Astrocyte of the spinal cord (primary cell): ENCODE results near the gene SERINC5.

ENCODE experiments used
- DNase-seq: peaks from one replicate; pipeline ENCODE4 v3.0.0; 2011; ENCODE audit warnings: low read depth, low spot score
- H3K4me3 ChIP-seq: 2 replicates; pipeline ENCODE4 v1.5.1; 2011; ENCODE audit warnings: low read depth, mild to moderate bottlenecking, low read length, moderate library complexity
- in situ Hi-C: cut with HindIII; loops from 2 replicates; pipeline ENCODE4 v1.10.0; 2017; ENCODE audit warnings: low sequenced_read_pairs
- TF ChIP-seq, protein P1 (sequence below): IDR thresholded peaks from 2 replicates; pipeline ENCODE4 v1.5.1; 2012; ENCODE audit warnings: low read depth, mild to moderate bottlenecking, low read length, inconsistent platforms

Gene SERINC5

GRCh38 chr5:80170117-80170535 is 85.7 kb downstream of the SERINC5 start:
- in situ Hi-C loops: no loop called here
- TF ChIP-seq, protein P1, sequence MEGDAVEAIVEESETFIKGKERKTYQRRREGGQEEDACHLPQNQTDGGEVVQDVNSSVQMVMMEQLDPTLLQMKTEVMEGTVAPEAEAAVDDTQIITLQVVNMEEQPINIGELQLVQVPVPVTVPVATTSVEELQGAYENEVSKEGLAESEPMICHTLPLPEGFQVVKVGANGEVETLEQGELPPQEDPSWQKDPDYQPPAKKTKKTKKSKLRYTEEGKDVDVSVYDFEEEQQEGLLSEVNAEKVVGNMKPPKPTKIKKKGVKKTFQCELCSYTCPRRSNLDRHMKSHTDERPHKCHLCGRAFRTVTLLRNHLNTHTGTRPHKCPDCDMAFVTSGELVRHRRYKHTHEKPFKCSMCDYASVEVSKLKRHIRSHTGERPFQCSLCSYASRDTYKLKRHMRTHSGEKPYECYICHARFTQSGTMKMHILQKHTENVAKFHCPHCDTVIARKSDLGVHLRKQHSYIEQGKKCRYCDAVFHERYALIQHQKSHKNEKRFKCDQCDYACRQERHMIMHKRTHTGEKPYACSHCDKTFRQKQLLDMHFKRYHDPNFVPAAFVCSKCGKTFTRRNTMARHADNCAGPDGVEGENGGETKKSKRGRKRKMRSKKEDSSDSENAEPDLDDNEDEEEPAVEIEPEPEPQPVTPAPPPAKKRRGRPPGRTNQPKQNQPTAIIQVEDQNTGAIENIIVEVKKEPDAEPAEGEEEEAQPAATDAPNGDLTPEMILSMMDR: no peak
- no peak overlapping the region for H3K4me3 ChIP-seq
- no peak for DNase-seq

DNA sequence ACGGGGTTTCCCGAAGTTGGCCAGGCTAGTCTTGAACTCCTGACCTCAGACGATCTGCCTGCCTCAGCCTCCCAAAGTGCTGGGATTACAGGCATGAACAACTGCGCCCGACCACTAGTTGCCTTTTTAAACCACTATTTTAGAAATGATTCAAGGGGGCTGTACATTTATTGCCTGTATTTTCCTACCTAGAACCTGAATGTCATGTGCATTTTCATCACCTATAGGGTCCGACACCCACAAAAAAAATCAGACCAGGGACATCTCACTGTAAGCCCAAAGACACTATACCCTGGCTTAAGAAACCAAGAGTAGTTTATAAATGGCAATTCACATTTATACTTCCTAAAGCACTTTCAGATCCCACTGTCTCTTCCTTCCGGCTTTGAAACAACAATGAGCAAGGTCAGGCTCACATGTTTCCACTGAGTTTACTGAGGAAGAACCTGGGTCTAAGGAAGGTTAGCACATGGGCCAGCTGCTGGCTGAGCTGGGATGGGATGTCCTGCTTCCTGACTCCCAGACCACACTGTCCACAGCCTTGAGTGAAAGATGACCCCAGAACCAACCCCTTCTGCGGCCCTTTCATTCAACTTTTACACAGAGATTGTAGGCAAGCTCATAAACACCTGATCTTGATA is 87.3 kb downstream of the SERINC5 start:
- TF ChIP-seq, protein P1: no peak
- H3K4me3 ChIP-seq: no peak overlapping the region
- in situ Hi-C loops: no loop called here
- DNase-seq: no peak

GRCh38 chr5:80165452-80165851 is 90.4 kb downstream of the SERINC5 start:
- in situ Hi-C loops: no loop called here
- TF ChIP-seq, protein P1: no peak
- DNase-seq: no peak
- H3K4me3 ChIP-seq: no peak overlapping the region

DNA sequence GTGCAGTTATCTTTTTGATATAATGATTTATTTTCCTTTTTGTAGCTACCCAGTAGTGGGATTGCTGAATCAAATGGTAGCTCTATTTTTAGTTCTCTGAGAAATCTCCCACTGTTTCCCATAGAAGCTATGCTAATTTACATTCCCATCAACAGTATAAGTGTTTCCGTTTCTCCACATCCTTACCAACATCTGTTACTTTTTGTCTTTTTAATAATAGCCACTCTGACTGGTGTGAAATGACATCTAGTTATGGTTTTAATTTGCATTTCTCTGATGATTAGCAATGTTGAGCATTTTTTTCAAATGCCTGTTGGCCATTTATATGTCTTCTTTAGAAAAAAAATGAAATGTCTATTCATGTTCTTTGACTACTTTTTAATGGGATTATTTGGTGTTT is 94.7 kb downstream of the SERINC5 start:
- DNase-seq: no peak
- H3K4me3 ChIP-seq: no peak overlapping the region
- TF ChIP-seq, protein P1: no peak
- in situ Hi-C loops: no loop called here

- no peak for DNase-seq
- no peak overlapping the region for H3K4me3 ChIP-seq
- TF ChIP-seq, protein P1: no peak
- in situ Hi-C loops: no loop called here
Measured at GRCh38 chr5:80160242-80160641, 95.6 kb downstream of the SERINC5 start.

DNA sequence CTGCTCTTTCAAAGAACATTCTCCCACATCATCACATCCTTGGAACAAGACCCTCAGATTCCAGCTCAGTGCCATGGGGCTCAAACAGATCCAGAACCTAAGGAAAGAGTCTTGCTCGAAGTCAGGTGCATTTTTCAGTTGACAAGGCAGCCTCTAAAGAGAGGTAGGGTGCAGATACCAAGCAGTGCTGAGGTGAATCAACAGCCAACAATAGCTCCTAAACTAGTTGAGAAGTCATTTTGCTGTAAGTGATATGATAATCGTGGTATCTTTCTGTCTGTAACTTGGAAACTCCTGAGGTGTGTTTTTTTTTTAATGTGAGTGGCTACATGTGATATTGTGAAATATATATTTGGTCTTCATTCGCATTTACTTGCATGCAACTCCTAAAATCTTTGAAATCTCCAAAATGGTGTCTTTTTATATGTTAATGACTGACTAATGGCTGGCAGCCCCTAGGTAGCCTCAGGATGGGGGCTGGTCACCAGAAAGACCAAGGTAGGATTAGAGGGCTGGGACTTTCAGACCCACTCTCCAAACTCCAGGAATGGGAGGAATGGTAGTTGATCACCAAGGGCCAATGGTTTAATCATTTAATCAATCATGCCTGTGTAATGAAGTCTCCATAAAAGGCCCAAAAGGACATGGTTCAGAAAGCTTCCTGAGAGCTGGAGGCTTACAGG is 96.6 kb downstream of the SERINC5 start:
- no peak for DNase-seq
- in situ Hi-C loops: no loop called here
- TF ChIP-seq, protein P1: no peak
- H3K4me3 ChIP-seq: no peak overlapping the region
